Measurements from ENCODE around the gene CXCL12.

GRCh38 chr10:44355630-44356029 lies 29.3 kb downstream of the CXCL12 start:
- TF ChIP-seq ZNF275 (CRISPR knock-in tag; IDR thresholded peaks at IDR 0.05; ENCODE audit: borderline replicate concordance) (no peak), IRF1 (CRISPR knock-in tag; IDR thresholded peaks at IDR 0.05; ENCODE audit: low read depth) (no peak), TAF1 (CRISPR knock-in tag; IDR thresholded peaks at IDR 0.05) (no peak), ZNF333 (CRISPR knock-in tag; IDR thresholded peaks at IDR 0.05; ENCODE audit: borderline replicate concordance) (no peak), CTCF (CRISPR knock-in tag; IDR thresholded peaks at IDR 0.05) (no peak), ZKSCAN1 (IDR thresholded peaks at IDR 0.05; ENCODE audit: low read length) (no peak), ATF2 (CRISPR knock-in tag; IDR thresholded peaks at IDR 0.05) (no peak)

All from HepG2 (cell line).